Activated T-helper 1 cell treated with anti-CD3 and anti-CD28 coated beads, Interleukin-2, amount 50 U/mL, for 16 hours (primary cell): ENCODE measurements around the gene KAT6B.
"Not testable (repeated sequence)": the region's sequence is repeated elsewhere in the genome, so short reads cannot be mapped to it uniquely, and the experiment has no call there.

Experiments used
- DNase-seq, 2 donors: peaks; one replicate each; pipeline ENCODE4 v3.0.0-alpha.2; 2020; ENCODE audit warnings: low read depth in 1 of 2, low spot score in 1 of 2

KAT6B gene

DNA sequence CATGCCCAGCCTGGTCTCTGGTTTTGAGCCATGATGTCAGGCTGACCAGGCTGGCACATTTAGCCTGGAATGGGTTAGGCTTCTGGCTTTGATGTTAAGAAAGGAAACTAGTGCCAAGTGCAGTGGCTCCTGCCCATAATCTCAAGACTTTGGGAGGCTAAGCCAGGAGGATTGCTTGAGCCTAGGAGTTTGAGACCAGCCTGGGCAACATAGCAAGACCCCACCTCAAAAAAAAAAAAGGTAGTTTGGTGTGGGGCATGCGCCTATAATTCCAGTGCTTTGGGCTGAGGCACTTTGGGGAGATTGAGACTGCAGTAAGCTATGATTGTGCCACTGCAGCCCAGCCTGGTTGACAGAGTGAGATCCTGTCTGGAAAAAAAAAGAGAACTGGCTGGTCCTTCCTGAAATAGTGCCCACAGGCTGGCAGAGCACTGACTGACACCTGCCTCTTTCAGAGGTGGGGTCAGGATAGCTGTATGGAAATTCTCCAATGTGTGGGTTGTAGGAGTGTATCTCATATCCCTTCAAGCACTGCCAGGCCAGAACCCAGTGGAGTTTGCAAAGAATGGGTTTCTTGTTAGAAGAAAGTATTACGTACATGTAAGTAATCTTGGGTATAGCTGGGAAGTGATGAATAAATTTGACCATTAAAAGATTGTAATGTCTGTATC is 61.3 kb downstream of the KAT6B start:
- no peak for DNase-seq

DNA sequence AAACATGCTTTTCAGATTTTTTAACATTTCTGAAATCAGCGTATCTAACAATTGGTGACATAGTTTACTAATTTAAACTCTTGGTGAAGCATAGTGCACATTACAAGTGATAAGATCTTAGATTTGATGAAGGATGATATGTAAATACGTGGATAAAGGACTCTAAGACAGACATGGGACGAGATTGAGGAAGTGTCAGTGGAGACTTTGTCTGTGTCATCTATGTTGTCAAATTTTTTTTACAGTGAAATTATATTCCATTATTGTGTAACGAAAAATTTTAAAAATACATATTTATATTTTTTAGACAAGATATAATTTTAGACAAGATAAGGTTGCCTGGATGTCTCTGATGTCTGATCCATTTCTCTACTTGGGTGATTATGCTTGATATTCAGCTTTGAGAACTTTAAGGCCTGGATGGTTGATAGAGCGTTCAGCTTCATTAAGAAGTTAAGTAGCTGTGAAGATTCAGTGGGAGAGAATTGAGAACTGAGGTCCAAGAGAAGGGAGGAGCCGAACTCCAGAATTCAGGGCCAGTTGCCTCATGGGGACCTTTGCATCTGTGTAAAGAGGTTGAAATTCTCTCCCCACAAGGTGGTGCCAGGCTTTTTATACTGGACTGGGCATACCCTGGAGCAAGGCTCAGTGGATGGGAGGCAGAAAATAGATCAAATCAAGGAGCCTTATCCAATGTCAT is 62.7 kb downstream of the KAT6B start:
- no peak for DNase-seq

GRCh38 chr10:74889662-74889998 is 63.2 kb downstream of the KAT6B start:
- no peak for DNase-seq

DNA sequence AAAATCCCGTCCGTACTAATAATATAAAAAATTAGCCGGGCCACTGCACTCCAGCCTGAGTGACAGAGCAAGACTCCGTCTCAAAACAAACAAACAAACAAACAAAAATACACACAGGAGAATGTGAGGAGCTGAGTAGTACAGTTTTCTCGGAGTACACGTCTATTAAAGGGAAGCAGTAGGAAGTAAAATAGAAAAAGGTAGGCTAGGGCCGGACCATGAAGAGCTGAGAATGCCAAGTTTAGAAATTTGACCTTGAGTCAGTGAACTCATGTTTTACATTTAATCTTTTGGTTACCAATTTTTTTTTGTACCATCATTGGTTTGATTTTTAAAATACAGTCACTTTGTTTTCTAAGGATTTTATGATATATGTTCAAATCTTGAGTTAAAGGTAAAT is 64.1 kb downstream of the KAT6B start:
- no peak for DNase-seq

- DNase-seq = no peak
These were observed 64.7 kb downstream of the KAT6B start for GRCh38 chr10:74891053-74891452.

GRCh38 chr10:74892839-74893238 is 66.4 kb downstream of the KAT6B start:
- DNase-seq = no peak

DNA sequence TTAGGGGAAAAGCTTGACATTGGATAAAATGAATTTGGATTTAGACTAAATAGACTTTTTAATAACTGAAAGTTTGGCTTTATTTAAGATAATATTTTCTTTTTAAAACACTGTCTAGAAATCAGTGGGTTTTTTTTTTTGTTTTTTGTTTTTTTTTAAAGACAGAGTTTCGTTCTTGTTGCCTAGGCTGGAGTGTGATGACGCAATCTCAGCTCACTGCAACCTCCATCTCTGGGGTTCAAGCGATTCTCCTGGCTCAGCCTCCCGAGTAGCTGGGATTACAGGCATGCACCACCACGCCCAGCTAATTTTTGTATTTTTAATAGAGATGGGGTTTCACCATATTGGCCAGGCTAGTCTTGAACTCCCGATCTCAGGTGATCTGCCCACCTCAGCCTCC is 66.9 kb downstream of the KAT6B start:
- DNase-seq = not testable (repeated sequence)

DNA sequence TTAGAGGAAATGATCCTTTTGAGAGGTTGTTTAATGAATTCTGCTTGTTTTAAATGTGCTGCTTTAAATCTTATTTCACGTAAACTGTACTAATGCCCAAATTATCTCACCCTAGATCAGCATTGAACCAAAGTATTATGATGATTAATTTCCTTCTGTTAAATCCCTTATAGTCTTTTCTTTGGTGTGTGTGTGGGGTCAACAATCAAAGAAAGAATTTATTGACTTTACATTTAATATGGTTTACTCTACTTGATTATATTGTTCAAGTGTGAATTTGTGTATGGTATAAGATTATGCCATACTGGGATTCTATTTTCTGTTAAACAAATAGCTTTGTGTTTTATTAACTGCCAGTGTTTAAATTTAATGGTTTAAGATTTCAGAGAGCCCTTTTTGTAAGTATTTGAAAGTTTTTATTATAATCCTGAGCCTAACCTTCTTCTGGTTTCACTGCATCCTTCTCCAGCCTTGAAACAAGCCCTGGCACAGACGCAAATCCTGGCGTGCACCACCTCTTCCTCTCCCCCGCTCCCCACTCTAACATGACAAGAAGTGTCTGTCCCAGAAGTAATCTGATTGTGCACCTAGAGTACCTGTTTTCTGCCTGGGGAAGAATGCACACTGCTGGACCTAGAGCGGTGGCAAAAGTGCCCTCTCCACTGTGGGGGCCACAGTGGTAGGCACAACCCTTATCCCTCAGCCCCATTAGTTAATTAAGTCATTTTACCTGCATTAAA is 70.6 kb downstream of the KAT6B start:
- DNase-seq = no peak

DNA sequence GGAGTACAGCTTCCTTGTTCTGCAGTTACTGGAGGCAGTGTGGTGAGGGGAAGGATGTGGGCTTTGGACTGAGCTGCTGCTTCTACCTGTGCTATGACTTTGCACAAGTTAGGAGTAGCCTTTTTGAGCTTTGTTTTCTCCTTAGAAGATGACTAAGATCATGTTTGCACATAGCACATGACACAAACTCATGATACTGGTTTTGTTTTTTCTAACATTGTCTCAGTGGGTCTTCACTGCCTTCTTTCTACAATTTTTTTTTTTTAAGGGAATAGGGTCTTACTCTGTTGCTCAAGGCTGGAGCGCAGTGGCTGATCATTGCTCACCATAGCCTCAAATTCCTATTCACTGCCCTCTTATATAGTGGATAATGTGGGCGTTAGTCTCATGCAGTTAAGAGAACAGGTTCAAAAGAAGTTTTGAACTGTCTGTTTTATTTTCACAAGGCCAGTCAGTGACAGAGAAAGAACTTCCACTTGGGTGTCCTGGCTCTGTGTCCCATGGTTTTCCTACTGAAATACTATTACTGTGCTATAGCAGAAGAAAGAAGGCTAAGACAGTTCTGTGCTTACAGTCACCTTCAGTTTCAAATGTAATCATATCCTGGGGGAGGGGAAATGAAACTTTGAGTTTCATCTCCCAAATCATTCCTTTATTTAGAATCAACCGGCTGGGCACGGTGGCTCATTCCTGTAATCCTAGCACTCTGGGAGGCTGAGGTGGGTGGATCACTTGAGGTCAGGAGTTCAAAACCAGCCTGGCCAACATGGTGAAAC is 72.0 kb downstream of the KAT6B start:
- DNase-seq = no peak

GRCh38 chr10:74900297-74900696 is 73.9 kb downstream of the KAT6B start:
- no peak for DNase-seq

DNA sequence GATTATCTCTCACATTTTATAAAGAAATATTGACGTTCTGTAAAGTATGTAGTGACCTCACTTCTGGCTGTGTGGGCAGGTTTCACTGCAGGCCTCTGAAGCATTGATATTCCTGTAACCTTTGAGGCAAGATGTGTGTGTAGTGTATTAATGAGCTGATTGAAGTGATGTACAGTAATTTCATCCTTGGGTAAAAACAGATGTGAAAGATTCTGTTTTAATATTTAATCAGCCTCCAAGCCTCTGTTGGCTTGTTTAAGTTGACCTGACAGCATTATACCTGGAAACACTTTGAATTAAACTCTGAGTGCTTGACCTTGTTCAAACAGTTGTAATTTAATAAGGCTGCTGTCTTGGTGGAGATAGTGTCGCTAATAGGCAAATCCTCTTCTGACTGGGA is 74.9 kb downstream of the KAT6B start:
- no peak for DNase-seq

DNA sequence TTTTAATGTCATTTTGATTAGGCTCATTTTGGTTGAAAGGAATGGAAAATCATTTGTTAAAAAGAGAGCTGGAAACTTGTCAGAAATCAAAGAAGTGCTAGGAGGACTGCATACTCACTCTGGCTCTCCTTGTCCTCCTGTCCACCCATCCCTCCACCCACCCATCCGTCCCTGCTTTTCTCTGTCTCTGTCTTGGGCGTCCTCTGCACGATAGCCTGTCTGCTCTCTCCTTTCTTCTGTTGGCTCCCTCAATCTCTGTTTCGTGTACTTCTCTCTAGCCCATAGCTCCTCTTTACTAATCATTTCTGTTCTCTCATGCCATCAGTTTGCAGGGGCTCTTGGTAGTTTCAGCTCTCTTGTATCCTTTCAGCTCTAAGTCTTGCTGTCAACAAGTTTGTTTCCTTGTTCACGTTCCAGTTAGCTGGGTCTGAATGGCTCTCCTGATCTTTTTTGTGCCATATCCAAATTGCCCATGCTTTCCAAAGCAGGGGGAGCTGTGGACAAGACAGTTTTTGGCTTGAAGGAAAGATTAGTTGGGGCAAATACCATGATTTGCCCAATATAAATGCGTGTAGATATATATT is 75.6 kb downstream of the KAT6B start:
- no peak for DNase-seq

GRCh38 chr10:74903491-74903890 is 77.1 kb downstream of the KAT6B start:
- DNase-seq = no peak

- no peak for DNase-seq
These were observed 80.3 kb downstream of the KAT6B start for GRCh38 chr10:74906611-74907198.

DNA sequence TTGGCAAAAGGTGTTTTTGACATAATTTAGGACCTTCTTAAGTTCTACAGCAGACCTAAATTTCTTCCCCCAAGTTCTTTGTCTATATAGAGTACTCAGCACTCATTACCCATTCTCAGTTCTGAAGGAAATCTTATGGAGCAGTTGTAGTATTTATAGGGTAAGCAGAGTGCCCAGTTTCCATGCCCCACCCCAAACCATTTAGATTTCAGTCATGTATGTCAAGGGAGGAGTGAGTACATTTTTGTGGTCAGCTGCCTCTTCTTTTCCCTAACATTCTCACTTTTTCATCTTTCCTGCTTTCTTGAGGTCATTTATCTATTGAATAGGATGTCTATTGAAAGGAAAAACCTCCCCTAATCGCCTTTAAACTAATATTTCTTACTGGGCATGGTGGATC is 83.3 kb downstream of the KAT6B start:
- DNase-seq = no peak

GRCh38 chr10:74910241-74910975 is 84.0 kb downstream of the KAT6B start:
- no peak for DNase-seq

DNA sequence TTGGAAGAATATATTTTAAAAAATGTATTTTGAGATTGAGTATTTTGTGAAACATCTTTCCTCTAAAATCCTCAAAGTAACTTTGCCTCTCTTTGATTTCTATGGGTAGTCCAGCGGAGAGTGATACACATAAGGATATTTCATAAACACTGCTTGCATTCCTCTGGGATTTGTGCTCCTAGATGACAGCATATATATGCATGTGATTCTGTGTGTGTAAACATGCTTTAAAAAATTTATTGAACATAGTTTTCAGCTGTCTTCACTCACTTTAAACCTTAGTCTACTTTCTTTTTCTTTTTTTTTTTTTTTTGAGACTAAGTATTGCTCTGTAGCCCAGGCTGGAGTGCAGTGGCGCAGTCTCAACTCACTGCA is 84.6 kb downstream of the KAT6B start:
- no peak for DNase-seq

- no peak for DNase-seq
These were observed 85.8 kb downstream of the KAT6B start for GRCh38 chr10:74912182-74912581.

GRCh38 chr10:74912682-74913081 is 86.3 kb downstream of the KAT6B start:
- DNase-seq = no peak

GRCh38 chr10:74913377-74913979 is 87.1 kb downstream of the KAT6B start:
- no peak for DNase-seq
